CD4-positive, alpha-beta T cell treated with Interleukin-15 for 4 hours (primary cell): Measurements from ENCODE around the gene IL11.
"Not testable (repeated sequence)": the region's sequence is repeated elsewhere in the genome, so short reads cannot be mapped to it uniquely, and the experiment has no call there.

Source experiments
- DNase-seq: peaks from one replicate; pipeline ENCODE4 v3.0.0-alpha.2; 2020; ENCODE audit warnings: low spot score

IL11 gene

DNA sequence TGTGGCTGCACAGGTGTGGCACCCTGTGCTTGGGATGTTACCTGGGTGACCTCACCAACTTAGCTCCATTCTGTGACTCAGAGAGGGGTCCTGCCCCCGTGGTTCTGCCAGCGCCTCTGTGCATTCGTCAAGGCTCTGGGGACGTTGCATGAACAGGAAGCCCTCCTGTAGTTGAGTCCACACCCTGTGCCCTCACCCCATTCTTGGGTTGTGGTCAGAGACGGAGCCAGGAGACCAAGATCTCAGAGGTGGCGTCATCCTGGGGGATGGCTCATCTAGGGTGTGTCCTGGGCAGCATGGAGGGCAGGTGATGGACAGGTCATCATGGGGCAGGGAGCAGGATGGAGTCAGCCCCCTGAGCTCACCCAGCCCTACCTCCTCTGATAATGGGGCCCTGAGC, 18.2 kb downstream of the IL11 start:
- DNase-seq = no peak

GRCh38 chr19:55350620-55351315, 19.5 kb downstream of the IL11 start:
- DNase-seq = no peak

DNA sequence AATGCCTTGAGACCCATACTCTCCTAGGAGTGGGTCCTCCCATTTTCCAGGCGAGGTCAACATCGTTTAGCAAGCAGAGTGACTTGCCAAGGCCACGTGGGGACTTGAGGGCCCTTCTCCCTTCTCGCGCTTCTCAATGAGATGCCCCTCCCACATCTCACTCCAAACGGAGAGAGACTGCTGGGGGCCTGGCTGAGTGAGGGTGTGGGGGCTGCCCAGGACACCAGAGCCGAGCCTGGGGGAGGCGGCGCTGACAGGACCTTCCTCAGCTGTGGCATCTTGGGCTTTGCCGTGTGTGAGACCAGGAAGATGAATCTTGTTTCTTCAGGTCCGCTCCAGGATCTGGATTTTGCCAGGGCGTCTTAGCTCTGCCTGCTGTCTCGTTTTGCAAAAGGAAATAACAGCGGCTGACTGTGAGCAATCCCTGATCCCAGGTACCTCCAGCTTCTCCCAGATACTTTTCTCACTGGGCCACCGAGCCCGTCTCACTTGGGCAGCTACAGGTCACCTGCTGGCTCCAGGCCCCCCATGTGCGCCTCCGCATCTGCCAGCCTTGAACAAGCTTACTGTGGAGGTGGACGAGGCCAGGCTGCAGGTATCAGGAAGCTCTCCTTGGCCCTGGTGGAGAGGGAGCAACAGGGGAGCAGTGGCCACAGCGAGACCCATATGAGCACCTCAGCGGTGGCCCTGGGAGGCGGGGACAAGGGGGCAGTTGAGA, 21.8 kb downstream of the IL11 start:
- no peak for DNase-seq

DNA sequence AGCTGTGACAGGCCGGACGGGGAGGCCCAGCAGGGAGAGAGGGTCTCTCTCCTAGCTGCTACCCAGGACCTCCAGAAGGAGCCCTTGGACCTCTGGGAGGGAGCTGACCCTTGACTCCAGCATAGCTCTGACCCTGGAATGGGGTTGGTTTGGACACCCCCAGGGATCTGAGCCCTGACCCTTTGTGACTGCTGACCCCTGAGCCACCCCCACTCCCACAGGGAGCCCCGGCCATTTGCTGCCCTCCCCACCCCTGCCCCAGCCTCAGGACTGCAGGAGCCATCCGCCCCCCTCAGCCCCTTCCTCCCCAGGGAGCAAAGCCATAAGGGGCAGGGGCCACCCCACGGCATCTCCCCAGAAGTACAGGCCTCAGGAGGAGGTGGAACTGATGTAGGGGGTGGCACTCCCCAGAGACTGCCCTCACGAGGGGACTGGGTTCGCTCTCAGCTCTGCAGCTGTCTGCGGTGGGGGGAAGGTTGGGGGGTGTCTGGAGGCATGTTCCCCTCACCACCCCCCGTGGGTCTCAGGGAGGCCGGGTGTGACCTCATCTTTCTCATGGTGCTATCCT, 22.7 kb downstream of the IL11 start:
- DNase-seq = no peak

DNA sequence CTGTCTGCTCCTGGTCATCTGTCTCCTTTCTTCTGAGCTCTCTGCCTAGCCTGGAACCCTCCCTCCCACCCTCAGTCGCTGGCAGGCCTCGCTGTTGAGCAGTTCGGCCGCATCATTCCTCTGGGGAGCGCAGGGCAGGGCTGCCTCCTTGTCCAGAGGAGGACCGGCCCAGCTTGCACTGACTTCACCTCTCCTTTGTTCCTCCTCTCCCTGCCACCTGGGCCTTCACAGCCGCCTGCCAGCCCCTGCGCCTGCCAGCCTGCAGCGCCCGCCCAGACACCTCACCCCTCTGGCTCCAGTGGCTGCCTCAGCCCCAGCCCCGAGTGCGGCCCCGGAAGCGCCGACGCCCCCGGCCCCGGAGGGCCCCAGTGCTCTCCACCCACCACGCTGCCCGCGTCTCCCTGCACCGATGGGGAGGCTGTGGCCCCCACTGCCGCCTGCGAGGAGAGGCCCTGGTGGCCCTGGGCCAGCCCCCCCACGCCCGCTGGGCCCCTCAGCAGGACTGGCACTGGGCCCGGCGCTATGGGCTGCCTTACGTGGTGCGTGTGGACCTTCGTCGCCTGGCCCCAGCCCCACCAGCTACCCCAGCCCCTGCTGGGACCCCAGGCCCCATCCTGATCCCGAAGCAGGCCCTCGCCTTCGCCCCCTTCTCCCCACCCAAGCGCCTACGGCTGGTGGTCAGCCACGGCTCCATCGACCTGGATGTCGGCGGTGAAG, 23.4 kb downstream of the IL11 start:
- DNase-seq = no peak

DNA sequence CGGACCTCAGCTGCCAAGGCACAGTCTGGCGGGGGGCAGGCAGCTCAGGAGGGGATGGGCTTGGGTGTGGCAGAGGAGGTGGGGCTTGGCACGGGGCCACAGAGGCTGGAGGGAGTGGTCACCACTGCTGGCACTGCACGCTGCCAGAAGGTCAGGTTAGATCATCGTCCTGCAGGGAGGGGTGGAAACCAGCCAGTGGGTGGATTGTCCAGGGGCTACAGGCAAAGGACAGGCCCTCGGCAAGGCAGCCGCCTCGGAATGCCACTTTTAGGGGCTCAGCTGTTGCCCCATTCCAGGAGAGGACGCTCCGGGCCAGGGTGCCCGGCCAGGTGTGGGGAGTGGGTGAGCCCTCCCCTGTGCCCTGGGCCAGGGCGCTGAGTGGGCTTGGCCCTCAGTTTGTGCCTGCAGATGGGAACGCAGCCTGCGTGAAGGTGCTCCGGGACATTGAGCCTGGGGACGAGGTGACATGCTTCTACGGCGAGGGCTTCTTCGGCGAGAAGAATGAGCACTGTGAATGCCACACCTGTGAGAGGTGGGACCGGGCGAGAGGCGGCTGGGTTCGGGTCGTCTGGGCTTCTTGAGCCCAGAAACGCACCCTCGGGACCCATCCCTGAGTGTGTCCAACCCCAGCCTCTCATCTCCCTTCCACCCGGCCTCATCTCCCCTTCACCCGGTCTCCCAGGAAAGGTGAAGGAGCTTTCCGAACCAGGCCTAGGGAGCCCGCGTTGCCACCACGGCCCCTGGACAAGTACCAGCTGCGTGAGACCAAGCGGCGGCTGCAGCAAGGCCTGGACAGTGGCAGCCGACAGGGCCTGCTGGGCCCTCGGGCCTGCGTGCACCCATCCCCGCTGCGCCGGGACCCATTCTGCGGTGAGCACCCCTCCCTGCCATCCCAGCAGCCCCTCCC, 24.2 kb downstream of the IL11 start:
- DNase-seq = no peak

DNA sequence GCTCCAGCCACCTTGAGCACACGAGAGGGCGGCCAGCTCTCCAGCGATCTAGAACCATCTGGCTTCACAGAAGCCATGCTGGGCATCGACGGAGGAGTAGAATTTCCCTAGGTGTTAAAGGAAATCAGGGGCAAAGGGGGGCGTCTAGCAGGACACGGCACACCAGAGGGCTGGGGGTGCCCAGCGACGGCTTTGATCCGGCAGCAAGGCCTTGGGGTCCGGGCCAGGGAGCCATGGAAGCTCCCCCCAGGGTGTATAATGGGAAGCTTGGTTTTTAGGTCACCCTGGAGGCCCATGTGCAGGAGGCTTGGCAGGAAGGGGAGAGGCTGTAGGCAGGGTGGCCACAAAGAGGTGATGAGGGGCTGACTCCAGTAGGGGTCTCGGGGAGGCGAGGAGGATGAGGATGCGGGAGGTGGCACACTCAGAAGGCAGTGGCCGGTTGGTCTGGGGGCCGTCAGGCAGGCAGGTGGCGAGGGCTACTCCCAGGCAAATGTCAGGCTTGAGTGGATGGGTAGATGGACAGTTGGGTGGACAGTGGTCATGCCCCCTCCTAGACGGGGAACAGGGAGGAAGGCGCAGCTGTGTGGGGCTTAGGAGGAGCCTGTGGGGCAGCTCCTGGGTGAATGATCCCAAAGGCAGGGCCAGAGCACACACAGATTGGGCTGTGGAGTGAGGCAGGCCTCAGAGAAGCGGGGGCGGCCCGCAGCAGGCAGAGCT, 25.0 kb downstream of the IL11 start:
- DNase-seq = no peak

DNA sequence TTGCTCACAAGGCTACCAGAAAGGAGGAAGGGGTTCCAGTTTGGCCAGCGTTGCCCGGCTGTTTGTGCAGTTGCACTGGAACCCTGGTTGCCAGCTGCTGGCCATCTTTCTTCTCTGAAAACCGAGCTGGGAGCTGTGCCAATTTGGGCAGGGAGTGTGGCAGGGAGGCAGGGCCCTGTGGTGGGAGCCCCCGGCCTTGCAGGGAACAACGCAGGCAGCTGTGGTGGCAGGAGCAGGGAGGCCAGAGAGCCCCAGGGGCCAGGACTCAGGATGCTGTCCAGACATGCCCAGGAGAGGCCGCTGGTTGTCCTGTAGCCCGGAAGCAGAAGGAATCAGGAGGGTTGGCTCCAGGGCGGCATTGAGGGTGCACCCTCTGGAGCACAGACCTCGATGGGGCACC, 25.8 kb downstream of the IL11 start:
- DNase-seq = no peak

DNA sequence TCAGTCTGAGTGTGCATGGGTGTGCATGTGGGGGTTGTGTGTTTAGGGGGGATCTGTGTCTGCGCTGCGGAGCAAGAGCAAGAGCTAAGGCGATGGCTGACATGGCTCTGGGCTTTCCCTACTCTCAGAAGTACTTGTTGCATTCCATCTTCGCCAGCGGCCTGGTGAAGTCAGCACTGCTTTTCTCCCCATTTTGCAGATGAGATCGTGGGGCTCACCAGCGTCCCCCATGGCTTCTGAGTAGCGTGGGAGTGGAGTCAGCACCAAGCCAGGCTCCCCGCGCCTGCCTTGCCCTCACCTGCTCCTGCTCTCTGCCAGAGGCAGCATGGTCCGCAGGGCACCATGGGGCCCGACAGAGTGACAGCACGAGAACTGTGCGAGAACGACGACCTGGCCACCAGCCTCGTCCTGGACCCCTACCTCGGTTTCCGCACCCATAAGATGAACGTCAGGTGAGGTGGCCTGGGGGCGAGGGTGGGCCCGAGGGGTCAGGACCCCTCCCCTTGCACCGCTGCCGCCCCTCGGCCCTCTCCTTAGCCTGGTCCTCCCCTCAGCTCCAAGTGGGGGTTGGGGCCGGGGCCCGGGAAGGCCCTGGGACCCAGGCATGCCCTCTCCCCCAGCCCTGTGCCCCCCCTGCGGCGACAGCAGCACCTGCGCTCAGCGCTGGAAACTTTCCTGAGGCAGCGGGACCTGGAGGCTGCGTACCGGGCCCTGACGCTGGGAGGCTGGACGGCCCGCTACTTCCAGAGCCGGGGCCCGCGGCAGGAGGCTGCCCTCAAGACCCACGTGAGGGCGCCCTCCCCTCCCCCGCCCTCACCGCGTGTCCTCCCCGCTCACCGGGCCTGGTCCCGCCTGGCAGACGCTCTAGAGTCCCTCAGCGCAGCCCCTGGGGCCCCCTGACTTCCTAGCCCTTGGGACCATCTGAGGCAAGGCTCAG, 28.4 kb downstream of the IL11 start:
- DNase-seq = no peak

GRCh38 chr19:55341171-55341588, 29.1 kb downstream of the IL11 start:
- peak; percentile 49 for DNase-seq

DNA sequence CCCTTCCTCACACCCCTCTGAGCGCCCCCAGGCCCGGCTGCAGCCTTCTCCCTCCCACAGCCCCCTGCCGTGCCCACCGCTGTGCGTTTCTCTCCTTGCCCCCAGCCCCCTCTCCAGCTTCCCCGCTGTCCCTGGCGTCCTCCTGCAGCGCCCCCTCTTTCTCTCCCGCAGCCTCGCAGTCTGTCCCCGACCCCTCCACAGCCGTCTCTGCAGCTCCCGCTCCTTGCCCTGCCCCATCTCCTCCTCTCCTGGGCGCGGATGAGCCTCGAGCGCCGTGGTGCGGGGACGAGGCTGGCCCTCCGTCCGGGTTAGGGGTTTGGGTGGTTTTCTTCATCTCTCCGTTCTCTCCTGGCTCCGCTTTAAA, 29.5 kb downstream of the IL11 start:
- no peak for DNase-seq

- DNase-seq = no peak
Observed at GRCh38 chr19:55339889-55340783, 30.1 kb downstream of the IL11 start.

- peak; percentile 100 for DNase-seq
Observed at GRCh38 chr19:55339105-55339888, 31.0 kb downstream of the IL11 start, which contains the start of gene KMT5C. Gene KMT5C, plus strand, starts transcription at chr19:55339876. Its CDS starts 2,061 bp downstream, at chr19:55341937.

GRCh38 chr19:55336101-55336500, 34.2 kb downstream of the IL11 start:
- no peak for DNase-seq

- no peak for DNase-seq
Observed at GRCh38 chr19:55333870-55334269, 36.4 kb downstream of the IL11 start.

DNA sequence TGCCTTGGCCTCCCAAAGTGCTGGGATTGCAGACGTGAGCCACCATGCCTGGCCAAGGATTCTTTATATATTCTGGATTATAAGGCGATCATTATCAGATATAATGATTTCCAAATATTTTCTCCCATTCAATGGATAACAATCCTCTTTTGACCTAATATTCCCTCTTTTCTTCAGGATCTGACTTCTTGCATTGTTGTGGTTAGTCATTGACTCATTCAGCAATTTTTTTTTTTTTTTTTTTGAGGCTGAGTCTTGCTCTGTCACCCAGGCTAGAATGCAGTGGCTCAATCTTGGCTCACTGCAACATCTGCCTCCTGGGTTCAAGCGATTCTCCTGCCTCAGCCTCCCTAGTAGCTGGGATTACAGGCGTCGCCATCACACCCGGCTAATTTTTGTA, 40.5 kb downstream of the IL11 start:
- DNase-seq = not testable (repeated sequence)

- not testable (repeated sequence) for DNase-seq
Observed at GRCh38 chr19:55328774-55329318, 41.4 kb downstream of the IL11 start.

- no peak for DNase-seq
Observed at GRCh38 chr19:55325172-55325571, 45.1 kb downstream of the IL11 start, which contains the start of gene TMEM150B. Gene TMEM150B, minus strand, starts transcription at chr19:55325341. Its CDS starts 4,305 bp downstream, at chr19:55321036.
